ENCODE results near the gene HBE1.
"Not testable (repeated sequence)": the region's sequence is repeated elsewhere in the genome, so short reads cannot be mapped to it uniquely, and the experiment has no call there.

The HBE1 gene

DNA sequence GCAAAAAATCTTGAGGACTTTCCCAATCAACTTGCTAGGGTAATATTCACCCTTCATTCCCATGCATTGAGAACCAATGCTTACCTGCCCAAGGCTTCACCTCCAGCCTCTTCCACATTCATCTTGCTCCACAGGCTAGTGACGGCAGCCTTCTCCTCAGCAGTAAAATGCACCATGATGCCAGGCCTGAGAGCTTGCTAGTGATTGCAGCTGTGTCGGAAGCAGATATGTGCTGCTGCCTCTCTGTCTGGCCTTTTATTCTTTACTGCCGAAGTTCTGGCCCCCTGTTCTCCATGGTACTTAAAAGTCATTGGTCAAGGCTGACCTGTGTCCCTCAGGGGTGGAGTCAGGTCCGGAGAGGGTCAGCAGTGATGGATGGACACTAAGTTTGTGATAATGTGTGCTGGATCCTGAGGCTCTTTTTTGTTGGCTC is at the start of gene HBE1:
TSS of gene HBE1 (minus strand) at position 231 of the 433 bp plus-strand sequence. CDS start at position 176, 55 bp downstream.
- no peak for DNase-seq (ENCODE audit: low read depth in 3 of 3)

DNA sequence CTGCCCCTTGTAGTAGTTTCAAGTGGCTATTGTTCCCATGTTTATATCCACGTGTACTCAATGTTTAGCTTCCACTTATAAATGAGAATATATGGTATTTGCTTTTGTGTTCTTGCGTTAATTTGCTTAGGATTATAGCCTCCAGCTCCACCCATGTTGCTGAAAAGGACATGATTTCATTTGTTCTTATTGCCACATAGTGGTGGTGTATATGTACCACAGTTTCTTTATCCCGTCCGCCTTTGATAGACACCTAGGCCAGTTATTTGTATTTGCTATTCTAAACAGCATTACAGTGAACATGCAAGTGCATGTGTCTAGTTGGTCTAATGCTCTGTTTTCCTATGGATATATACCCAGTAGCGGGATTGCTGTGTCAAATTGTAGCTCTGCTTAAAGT is 47.5 kb upstream of the HBE1 start:
- no peak for DNase-seq (ENCODE audit: low read depth in 3 of 3)

DNA sequence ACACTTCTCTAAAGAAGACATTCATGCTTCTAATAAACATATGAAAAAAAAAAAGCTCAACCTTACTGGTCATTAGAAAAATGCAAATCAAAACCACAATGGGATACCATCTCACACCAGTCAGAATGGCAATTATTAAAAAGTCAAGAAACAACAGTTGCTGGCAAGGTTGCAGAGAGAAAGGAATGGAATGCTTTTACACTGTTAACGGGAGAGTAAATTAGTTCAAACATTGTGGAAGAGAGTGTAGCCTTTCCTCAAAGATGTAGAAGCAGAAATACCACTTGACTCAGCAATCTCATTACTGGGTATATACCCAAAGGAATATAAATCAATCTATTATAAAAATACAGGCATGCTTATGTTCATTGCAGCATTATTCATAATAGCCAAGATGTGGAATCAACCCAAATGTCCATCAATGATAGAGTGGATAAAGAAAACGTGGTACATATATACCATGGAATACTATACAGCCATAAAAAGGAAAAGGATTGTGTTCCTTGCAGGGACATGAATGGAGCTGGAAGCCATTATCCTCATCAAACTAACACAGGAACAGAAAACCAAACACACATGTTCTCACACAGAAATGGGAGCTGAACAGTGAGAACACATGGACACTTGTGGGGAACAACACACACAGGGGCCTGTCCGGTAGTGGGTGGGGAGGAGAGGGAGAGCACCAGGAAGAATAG is 43.7 kb upstream of the HBE1 start:
- DNase-seq (ENCODE audit: low read depth in 3 of 3), result not testable (repeated sequence)

DNA sequence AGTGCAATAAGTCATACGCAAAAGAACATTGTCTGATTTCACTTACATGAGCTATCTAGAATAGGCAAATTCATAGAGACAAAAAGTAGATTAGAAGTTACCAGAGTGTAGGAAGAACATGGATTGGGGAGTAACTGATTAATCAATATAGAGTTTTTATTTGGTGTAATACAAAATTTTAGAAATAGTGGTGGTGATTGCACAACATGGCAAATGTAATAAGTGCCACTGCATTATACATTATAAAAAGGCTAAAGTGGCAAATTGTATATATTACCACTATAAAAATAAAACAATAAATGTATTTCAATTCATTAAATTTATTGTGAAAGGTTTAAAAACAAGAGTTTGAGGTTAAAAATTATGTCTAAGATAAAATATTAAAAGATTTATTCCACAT is 40.7 kb upstream of the HBE1 start:
- DNase-seq (ENCODE audit: low read depth in 3 of 3), result no peak

DNA sequence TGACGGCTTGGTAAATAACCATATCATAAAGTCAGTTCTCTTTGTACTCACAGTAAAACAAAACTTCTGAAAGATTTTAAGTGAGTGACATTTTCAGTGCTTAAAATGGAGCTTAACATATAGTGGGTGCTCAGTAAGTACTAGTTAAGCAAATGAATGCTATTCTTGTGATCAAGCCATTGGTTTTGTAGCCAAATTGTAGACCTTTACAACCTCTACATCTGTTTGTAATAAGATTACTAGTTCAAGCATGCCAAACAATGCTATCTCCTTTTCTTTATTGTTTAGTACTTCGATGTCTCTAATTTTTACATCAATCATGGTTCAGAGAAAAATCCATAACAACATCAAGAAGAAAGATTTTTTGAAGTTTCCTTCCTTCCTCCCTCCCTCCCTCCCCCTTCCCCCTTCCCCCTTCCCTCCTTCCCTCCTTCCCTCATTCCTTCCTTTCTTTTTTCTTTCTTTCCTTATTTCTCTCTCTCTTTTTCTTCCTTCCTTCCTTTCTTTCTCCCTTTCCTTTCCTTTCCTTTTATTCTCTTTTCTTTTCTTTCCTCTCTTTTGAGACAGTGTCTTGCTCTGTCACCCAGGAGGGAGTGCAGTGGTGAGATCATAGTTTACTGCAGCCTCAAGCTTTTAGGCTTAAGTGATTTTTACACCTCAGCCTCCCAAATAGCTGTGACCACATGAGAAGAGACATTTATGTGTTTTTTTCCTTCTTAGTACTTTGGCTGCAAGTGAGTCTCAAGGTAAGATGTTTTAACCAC is 37.7 kb upstream of the HBE1 start:
- no peak for DNase-seq (ENCODE audit: low read depth in 3 of 3)

DNA sequence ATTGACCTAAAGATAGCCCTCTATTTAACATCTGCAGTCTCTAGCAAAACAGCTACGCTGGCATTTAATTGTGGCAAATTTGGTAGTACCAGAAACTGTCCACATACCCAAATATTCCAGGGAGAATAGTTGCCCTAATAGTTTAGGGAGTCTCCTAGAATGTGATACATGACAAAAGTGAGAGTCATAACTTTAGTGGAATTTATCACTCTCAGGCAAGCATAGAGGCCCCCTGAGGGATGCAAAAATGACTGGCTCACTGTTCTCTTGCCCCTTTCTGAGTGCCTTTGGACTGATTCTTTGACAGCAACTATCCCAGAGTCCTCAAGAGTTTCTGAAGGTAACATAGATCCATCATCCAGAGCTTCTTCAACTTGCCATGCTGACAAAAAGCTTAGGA is 34.3 kb upstream of the HBE1 start:
- DNase-seq (ENCODE audit: low read depth in 3 of 3), result no peak

DNA sequence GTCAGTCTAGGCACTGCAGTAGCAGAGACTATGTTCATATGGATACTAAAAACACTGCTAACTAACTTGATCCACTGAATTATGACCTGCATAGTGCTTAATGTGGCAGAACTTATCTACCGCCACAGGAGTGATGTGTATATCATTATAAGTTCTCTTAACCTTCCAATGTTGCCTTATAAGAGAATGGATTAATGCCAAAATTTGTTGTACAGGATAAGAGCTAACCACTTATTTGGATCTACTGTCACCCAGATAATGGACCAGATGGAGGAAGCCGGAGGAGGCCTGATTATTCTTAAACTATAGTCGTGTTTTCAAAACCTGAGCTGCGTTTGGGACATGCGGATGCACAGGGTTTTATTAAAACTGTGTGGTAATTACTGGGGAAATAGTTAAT is 33.9 kb upstream of the HBE1 start:
- no peak for DNase-seq (ENCODE audit: low read depth in 3 of 3)

DNA sequence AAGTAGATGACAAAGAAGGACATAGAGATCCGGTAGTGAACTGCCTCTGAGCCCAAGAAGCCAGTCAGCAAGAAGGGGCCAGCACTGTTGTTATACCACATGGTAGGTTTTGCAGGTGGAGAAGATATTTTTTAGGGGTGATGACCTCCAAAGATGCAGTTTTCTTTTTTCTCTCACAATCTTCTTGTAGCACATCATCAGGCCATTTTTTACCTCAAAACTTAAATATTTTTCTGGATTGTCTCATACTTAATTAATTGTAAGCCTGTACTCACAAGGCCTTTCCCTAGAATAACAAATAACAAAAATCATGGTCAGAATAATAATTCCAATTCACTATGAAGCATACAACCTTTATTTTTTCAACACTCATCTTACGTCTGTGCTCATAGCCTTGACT is 32.1 kb upstream of the HBE1 start, which contains the start of gene OR51B4:
TSS of gene OR51B4 (minus strand) at position 101 of the 400 bp plus-strand sequence. CDS start at position 101, 0 bp downstream.
- no peak for DNase-seq (ENCODE audit: low read depth in 3 of 3)

DNA sequence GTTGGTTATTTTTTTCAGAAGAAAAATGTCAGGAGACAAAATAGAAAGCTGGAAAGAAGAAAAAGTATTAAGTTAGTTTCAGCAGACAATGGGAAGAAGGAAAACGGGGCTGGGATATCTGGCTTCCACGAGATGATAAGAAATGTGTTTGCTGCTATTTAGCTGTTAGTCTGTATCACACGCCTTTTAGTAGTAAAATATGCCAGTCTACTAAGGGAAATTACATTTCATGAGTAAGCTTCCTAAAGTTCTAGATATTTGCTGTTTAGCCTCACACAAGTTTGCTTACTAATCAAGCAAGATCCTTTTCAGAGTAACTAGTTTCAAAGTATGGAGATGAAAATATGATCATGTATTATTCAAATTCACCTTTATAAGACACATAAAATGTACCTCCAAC is 30.5 kb upstream of the HBE1 start:
- DNase-seq (ENCODE audit: low read depth in 3 of 3), result no peak

DNA sequence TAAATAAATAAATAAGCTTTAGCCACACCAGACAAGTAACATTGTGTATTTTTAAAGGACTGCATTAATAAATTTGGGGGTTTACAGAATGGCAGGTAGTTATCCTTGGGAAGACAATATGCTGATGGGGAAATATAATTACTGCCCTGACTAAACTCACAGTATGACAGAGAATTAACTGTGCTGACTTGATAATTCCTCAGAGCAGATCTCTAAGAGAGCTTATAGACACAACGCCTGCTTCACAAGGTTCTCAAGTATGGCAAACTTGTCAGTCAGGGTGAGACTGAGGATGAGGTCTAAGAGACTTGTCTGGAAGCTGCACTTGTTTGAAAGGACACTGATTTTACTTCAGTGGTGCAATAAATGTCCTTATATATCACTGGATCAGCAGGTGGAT is 28.7 kb upstream of the HBE1 start:
- DNase-seq (ENCODE audit: low read depth in 3 of 3), result no peak

DNA sequence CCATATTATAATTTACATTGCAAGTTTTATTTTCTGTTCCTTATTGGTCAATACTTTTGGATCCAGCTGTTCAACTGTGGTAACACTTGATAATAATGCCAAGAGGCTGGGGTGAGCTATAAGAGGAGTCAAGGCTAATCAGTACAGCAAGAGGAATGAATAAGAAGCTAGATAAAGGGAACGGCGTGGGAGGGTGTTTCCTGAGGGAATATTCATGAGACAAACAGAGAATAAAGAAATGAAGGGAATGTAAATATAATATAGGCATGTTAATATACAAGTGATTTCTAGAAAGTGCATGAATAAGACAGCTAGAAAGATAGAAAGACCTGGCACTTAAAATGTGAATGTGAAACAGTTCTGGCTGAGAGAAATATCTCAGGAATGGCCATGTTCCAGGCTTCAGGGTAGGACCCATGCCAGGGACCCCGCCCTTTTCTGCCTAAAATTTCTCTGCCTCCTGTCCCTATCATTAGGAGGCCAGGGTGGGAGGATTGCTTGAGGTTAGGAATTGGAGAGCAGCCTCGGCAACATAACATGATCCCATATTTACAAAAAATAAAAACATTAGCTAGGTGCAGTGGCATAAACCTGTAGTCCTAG is 28.1 kb upstream of the HBE1 start:
- DNase-seq (ENCODE audit: low read depth in 3 of 3), result no peak

DNA sequence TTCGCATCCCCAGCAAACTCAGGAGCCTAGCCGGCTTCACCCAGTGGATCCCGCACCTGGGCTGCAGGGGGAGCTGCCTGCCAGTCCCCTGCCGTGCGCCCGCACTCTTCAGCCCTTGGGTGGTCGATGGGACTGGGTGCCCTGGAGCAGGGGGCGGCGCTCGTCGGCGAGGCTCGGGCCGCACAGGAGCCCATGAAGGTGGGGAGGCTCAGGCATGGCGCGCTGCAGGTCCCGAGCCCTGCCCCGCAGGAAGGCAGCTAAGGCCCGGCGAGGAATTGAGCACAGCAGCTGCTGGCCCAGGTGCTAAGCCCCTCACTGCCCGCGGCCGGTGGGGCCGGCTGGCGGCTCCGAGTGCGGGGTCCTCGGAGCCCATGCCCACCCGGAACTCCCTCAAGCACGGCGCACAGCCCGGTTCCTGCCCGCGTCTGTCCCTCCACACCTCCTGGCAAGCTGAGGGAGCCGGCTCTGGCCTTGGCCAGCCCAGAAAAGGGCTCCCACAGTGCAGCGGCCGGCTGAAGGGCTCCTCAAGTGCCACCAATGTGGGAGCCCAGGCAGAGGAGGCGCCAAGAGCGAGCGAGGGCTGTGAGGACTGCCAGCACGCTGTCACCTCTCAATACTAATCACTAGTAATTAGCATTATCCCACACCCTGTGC is 24.7 kb upstream of the HBE1 start:
- DNase-seq (ENCODE audit: low read depth in 3 of 3), result not testable (repeated sequence)

DNA sequence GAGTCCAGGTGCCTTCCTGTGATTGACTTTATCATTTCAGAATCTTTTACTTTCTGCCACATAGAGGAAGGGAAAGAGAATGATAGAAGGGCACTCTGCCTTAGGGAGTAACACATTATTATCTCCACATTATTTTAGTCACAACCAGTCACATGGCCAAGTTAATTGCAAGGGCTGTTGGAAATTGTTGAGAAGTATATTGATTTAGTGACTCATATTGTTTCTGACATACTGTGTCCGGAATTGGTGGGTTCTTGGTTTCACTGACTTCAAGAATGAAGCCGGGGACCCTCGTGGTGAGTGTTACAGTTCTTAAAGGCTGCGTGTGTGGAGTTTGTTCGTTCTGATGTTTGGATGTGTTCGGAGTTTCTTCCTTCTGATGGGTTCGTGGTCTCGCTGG is 23.3 kb upstream of the HBE1 start:
- no peak for DNase-seq (ENCODE audit: low read depth in 3 of 3)

DNA sequence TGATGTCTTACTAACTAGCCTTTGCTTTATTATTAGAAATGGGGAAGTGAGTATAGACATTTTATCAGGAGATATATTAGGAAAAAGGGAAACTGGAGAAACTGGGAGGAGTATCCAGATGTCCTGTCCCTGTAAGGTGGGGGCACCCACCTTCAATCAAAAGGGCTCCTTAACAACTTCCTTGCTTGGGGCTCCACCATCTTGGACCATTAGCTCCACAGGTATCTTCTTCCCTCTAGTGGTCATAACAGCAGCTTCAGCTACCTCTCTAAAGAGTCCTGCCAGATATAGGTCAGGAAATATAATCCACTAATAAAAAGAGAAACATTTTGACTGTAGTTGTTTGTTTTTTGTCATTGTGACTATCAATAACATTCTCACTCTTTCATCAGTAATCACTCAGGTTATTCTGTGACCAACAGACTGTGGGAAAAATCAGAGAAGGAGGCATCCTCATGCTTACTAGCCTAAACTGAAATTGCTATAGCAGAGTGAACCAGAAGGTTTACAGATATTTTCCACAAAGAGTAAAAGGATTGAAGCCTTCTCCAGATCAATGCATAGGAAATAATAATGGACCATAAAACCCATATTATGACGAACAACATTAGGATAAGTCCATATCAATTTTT is 21.6 kb upstream of the HBE1 start:
- no peak for DNase-seq (ENCODE audit: low read depth in 3 of 3)

DNA sequence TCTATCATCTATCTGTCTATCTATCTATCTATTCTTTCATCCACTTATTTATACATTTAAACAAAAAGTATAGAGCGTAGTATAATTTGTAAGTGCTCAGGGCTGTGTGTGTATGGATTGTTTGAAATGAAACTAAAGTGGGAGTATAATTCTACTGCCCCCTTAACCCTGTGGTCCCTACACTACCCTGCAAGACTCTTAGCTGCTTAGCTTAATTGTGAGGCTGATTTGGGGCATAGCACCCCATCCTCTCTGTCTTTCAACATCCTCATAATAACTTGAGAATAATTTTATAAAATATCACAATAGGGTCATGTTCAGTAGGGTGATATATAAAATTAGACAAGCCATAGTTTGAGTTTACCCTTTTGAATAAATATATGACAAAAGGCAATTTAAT is 20.4 kb upstream of the HBE1 start:
- DNase-seq (ENCODE audit: low read depth in 3 of 3), result no peak

DNA sequence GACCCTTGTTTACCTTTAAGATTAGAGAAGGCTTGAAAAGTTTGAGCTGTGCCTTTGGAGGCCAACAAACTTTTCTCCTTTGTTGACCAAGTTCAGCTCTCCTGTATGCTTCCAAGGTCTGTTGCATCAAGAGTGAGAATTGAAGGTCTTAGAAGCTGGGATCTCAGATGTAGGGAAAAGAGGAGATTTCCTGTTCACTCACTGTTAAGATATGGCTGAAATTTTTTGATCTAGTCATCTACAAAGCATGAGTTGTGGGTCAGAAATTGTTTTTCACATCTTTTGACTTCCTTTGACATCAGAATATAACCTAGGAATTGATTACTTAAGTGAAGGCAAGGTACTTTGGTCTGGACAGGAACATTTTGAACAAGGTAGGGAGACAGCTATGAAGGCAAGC is 20.0 kb upstream of the HBE1 start:
- DNase-seq (ENCODE audit: low read depth in 3 of 3), result no peak

DNA sequence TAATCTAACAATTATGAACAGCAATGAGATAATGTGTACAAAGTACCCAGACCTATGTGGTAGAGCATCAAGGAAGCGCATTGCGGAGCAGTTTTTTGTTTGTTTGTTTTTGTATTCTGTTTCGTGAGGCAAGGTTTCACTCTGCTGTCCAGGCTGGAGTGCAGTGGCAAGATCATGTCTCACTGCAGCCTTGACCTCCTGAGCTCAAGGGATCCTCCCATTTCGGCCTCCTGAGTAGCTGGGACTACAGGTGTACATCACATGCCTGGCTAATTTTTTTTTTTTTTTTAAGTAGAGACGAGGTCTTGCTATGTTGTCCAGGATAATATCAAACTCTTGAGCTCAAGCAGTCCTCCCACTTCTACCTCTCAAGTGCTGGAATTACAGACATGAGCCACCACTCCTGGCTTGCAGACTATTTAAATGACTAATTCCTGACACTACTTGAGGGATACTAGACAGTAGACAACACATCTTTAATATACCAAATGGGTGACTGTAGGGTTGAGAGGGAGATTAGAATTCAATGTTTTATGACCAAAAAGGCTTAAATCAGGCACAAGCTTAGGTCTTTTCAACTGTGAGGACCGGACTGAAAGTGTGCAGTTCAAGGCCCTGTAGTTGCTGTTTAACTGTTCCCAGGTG is 19.3 kb upstream of the HBE1 start:
- no peak for DNase-seq (ENCODE audit: low read depth in 3 of 3)

DNA sequence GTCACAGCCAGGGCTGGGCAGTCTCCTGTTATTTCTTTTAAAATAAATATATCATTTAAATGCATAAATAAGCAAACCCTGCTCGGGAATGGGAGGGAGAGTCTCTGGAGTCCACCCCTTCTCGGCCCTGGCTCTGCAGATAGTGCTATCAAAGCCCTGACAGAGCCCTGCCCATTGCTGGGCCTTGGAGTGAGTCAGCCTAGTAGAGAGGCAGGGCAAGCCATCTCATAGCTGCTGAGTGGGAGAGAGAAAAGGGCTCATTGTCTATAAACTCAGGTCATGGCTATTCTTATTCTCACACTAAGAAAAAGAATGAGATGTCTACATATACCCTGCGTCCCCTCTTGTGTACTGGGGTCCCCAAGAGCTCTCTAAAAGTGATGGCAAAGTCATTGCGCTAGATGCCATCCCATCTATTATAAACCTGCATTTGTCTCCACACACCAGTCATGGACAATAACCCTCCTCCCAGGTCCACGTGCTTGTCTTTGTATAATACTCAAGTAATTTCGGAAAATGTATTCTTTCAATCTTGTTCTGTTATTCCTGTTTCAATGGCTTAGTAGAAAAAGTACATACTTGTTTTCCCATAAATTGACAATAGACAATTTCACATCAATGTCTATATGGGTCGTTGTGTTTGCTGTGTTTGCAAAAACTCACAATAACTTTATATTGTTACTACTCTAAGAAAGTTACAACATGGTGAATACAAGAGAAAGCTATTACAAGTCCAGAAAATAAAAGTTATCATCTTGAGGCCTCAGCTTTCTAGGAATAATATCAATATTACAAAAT is 18.6 kb upstream of the HBE1 start:
- no peak for DNase-seq (ENCODE audit: low read depth in 3 of 3)

DNA sequence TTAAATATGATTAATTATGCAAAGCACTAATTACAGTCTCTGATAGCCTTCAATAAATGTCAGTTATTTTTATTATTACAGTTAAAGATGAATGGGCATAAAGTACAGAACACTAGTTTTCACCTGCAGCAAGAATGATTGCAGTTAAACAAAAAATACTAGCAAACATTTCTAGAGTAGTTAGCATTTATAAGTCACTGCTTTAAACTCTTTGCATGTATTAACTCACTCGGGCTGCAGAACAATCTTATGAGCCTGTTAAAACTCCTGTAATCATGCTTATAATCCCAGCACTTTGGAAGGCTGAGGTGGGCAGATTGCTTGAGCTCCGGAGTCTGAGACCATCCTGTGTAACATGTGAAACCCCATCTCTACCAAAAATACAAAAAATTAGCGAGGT is 17.2 kb upstream of the HBE1 start:
- DNase-seq (ENCODE audit: low read depth in 3 of 3), result no peak

DNA sequence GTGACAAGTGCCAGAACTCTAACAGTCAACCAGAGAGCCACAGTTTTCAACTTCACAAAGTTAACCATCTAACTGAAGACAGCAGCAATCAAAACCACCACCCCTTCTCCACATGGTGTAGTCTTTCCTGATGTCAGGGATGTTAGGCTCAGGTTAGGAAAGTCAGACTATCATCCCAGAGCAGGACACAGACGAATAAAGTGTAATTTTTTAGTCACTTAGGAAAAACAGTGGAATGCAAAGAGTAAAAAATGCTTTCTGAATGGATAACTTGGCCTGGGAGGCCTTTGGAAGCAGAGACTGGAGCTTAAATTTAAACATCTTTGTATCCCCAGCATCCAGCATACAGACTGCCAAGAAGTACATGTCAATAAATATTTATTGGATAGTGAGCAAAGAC is 16.6 kb upstream of the HBE1 start:
- DNase-seq (ENCODE audit: low read depth in 3 of 3), result no peak

All from stimulated activated CD4-positive, alpha-beta T cell treated with anti-CD3 and anti-CD28 coated beads, TNF-alpha, amount 100 ng/mL, for 4 hours (primary cell).